HUES64 (cell line): ENCODE results near the gene HNRNPA3.
"Not testable (repeated sequence)": the region's sequence is repeated elsewhere in the genome, so short reads cannot be mapped to it uniquely, and the experiment has no call there.

ENCODE experiments used
- H3K27ac ChIP-seq: 2 replicates; pipeline ENCODE4 v1.7.0; 2013; ENCODE audit warnings: low read depth, low read length, inconsistent platforms
- H3K27me3 ChIP-seq: 2 replicates; pipeline ENCODE4 v1.6.1; 2013; ENCODE audit warnings: mild to moderate bottlenecking, low read length; ENCODE audit not compliant: insufficient read depth
- H3K36me3 ChIP-seq: 2 replicates; pipeline ENCODE4 v1.6.1; 2013; ENCODE audit warnings: mild to moderate bottlenecking, low read length; ENCODE audit not compliant: insufficient read depth
- H3K4me1 ChIP-seq: 2 replicates; pipeline ENCODE4 v1.6.1; 2013; ENCODE audit warnings: mild to moderate bottlenecking, low read length, moderate library complexity; ENCODE audit not compliant: insufficient read depth
- H3K4me3 ChIP-seq: 2 replicates; pipeline ENCODE4 v1.5.1; 2013; ENCODE audit warnings: mild to moderate bottlenecking, low read length, moderate library complexity
- H3K9ac ChIP-seq: 2 replicates; pipeline ENCODE4 v1.6.1; 2013; ENCODE audit warnings: mild to moderate bottlenecking, low read depth, low read length
- H3K9me3 ChIP-seq: 2 replicates; pipeline ENCODE4 v1.6.1; 2013; ENCODE audit warnings: low read depth, low read length; ENCODE audit not compliant: insufficient read depth
- WGBS: fragments of 150-250, 120-280 bp; methylation state at CpG from one replicate; pipeline ENCODE4 v1.1.7; 2013; ENCODE audit warnings: missing lambda C conversion rate; 5-methylcytosine and 5-hydroxymethylcytosine counted together

Gene HNRNPA3

DNA sequence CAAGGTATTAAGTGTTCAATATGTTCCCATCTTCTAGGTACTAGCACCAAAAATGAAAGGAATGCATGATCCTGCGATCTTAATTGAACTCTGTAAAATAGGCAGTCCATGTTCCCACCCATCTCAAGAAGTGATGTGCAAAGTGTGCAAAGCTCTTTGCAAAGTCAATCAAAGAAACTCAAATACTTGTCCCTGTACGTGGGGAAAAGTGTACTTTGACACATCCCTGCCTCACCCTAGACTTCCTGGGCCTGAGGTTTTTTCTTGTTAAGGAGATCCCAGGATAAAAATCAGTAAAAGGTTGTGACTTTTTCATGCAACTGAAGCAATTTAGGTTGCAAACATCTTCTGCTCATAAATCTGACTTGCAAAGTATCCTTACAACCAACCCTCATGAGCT, 25.3 kb downstream of the HNRNPA3 start:
- H3K4me1 ChIP-seq, result peaks cover 27% of the 10 kb centered on the region
- WGBS, result 87% methylated on average over 2 of the region's 2 CpGs
- H3K27me3 ChIP-seq, result no peaks in the 10 kb centered on the region
- H3K4me3 ChIP-seq, result no peak overlapping the region
- no peak overlapping the region for H3K27ac ChIP-seq
- H3K36me3 ChIP-seq, result peaks cover 14% of the 10 kb centered on the region
- no peak overlapping the region for H3K9ac ChIP-seq
- no peaks in the 10 kb centered on the region for H3K9me3 ChIP-seq

DNA sequence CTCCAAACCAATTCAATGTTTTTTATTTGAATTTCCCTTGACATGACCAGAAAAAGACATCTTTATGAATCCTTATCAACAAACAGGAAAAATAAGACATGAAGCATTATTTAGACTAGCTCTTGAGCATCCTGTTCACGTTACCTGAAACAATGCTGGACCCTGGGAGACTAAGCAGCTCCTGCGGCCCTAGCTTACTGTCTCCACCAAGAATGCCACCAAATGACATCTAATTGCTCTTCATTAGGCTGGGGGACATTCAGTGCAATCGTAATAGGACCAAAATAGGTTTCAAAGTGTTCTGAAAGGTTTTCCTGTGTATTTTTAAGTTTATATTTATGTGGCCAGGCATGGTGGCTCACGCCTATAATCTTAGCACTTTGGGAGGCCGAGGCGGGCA, 26.5 kb downstream of the HNRNPA3 start:
- no peaks in the 10 kb centered on the region for H3K27me3 ChIP-seq
- 93% methylated on average over 6 of the region's 6 CpGs for WGBS
- H3K9ac ChIP-seq, result no peak overlapping the region

GRCh38 chr2:177239932-177240630, 27.5 kb downstream of the HNRNPA3 start:
- H3K4me3 ChIP-seq, result no peak overlapping the region
- peaks cover 39% of the 10 kb centered on the region for H3K4me1 ChIP-seq
- H3K9me3 ChIP-seq, result no peaks in the 10 kb centered on the region
- no peak overlapping the region for H3K9ac ChIP-seq
- no peaks in the 10 kb centered on the region for H3K27me3 ChIP-seq
- H3K27ac ChIP-seq, result no peak overlapping the region
- WGBS, result 89% methylated on average over 5 of the region's 5 CpGs
- H3K36me3 ChIP-seq, result no peaks in the 10 kb centered on the region

More for the DNA sequence above, 26.5 kb downstream of the HNRNPA3 start:
- Histone ChIP-seq H3K4me1 (peaks cover 31% of the 10 kb centered on the region), H3K9me3 (no peaks in the 10 kb centered on the region), H3K36me3 (peaks cover 2% of the 10 kb centered on the region; the same call in 1 of the 2 replicates), H3K27ac (no peak overlapping the region), H3K4me3 (no peak overlapping the region)

DNA sequence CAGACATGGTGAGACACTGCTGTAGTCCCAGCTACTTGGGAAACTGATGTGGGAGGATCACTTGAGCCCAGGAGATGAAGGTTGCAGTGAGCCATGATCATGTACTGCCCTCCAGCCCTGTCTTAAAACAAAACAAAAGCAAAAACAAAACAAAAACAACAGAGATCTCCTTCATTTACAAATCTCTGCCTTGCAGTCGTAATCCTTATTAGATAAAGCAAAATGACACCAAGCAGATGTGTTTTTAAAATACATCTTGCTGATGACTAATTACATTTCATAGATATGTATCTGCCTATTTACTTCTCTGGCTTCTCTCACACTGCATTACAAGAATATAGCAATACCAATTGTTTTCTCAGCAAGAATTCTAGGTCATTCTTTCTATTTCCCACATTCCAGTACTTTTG, 29.1 kb downstream of the HNRNPA3 start:
- no peak overlapping the region for H3K4me3 ChIP-seq
- WGBS, result 88% methylated on average over 1 of the region's 1 CpG

DNA sequence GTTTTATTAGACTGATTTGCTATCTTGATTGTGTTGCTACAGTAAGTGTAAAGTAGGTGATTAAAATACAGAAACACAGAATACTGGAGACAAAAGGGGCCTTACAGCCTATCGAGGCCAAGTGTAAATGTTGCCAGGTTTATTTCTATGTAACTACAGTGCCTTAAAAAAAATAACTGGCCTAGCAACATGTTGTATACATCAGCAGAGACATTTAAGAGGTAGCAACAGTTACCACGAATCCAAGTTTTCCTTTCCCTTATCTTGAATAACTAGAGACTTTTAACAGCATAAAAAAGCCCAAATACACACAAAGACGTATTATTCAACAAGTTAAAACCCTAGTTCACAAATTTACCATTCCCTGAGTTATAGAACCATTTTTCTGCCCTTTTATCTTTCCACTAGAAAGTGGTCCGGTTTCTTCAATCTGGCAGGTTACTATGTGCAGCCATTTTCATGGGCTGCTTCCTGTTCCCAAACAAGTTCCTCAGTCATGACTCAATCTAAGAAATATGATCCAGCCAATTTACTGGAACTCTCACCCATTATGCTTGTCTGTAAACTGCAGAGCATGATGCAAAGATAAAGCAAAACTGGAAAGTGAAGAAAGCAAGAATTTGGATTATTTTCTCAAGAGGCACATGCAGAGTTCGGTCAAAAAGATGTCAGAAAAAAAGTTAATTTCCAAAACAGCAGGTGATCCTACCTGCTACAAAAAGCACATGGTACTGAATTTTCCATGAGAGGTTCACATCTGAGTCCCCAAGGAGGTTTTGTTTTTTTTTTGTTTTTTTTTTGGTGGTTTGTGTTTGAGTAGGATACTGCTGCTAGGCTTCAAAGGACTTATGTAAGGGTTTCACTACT, 29.8 kb downstream of the HNRNPA3 start:
- Histone ChIP-seq H3K9me3 (no peaks in the 10 kb centered on the region), H3K27me3 (no peaks in the 10 kb centered on the region), H3K9ac (no peak overlapping the region), H3K4me1 (peaks cover 48% of the 10 kb centered on the region), H3K27ac (no peak overlapping the region), H3K36me3 (no peaks in the 10 kb centered on the region), H3K4me3 (no peak overlapping the region)
- 83% methylated on average over 5 of the region's 5 CpGs for WGBS

More for the DNA sequence above, 29.1 kb downstream of the HNRNPA3 start:
- no peak overlapping the region for H3K27ac ChIP-seq
- H3K27me3 ChIP-seq, result no peaks in the 10 kb centered on the region
- H3K4me1 ChIP-seq, result peaks cover 48% of the 10 kb centered on the region
- no peaks in the 10 kb centered on the region for H3K36me3 ChIP-seq
- H3K9me3 ChIP-seq, result no peaks in the 10 kb centered on the region
- H3K9ac ChIP-seq, result no peak overlapping the region

DNA sequence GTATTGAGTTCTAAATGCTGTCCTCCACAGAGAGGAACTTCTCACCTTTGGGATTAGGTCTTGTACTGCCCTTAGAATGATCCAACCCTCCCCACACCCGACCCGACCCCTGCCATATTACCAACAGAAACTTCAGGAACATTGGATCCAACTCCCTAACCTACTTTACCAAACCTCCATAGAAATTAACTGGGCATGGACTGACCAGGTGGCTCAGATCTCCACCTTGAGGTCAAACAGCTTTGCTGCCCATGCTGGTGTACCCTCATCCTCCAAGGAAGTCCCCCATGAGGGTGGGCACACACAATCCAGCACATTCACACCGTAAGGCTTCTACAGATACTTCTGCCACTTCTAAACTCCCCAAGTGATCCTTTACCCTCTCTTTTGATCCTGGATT, 30.5 kb downstream of the HNRNPA3 start:
- no peak overlapping the region for H3K27ac ChIP-seq
- H3K27me3 ChIP-seq, result no peaks in the 10 kb centered on the region
- H3K9ac ChIP-seq, result no peak overlapping the region
- 93% methylated on average over 3 of the region's 3 CpGs for WGBS
- no peak overlapping the region for H3K4me3 ChIP-seq
- H3K4me1 ChIP-seq, result peaks cover 48% of the 10 kb centered on the region
- no peaks in the 10 kb centered on the region for H3K9me3 ChIP-seq
- H3K36me3 ChIP-seq, result no peaks in the 10 kb centered on the region

DNA sequence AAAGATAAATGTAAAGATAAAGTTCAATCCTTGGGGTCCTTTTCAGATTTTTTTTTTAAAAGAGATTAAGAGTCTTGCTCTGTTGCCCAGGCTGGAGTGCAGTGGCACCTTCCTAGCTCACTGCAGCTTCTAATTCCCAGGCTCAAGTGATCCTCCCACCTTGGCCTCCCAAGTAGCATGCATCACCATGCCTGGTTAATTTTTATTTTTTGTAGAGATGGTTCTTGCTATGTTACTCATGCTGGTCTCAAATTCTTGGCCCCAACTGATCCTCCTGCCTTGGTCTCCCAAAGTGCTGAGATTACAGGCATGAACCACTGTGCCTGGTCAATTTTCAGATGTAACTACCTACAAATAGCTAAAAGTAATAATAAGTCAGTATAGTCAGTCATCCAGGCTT, 30.9 kb downstream of the HNRNPA3 start:
- Histone ChIP-seq H3K9me3 (no peaks in the 10 kb centered on the region), H3K27ac (no peak overlapping the region), H3K36me3 (no peaks in the 10 kb centered on the region), H3K9ac (no peak overlapping the region), H3K27me3 (no peaks in the 10 kb centered on the region), H3K4me1 (peaks cover 48% of the 10 kb centered on the region), H3K4me3 (no peak overlapping the region)

GRCh38 chr2:177244244-177244771, 31.7 kb downstream of the HNRNPA3 start:
- WGBS, result 94% methylated on average over 6 of the region's 6 CpGs
- H3K27ac ChIP-seq, result peak overlapping the region; percentile 48; the same call in 1 of the 2 replicates
- no peaks in the 10 kb centered on the region for H3K9me3 ChIP-seq
- H3K4me1 ChIP-seq, result peaks cover 48% of the 10 kb centered on the region
- no peaks in the 10 kb centered on the region for H3K36me3 ChIP-seq
- H3K9ac ChIP-seq, result no peak overlapping the region
- no peak overlapping the region for H3K4me3 ChIP-seq
- no peaks in the 10 kb centered on the region for H3K27me3 ChIP-seq

DNA sequence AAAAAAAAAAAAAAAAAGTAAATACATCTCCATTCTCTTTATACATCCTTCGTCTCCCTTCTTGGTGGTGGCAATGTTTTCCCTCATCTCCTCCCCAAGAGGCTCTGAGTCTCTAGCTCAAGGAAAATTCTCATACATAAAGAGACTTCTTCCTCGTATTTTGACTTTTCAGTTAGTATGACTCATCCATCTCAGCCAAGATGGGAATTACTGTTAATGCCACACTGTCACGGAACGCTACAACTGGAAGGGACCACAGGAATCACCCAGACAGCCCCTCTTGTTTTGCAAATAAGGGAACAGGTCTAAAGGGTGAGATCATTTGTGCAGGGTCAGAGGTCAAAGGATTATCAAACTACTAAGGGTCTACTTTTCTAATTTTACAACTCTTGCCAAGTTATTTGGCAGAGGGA, 32.4 kb downstream of the HNRNPA3 start:
- Histone ChIP-seq H3K27me3 (no peaks in the 10 kb centered on the region), H3K27ac (peak overlapping the region; percentile 72; the same call in 1 of the 2 replicates), H3K9ac (no peak overlapping the region), H3K9me3 (no peaks in the 10 kb centered on the region), H3K4me1 (peaks cover 47% of the 10 kb centered on the region), H3K36me3 (no peaks in the 10 kb centered on the region), H3K4me3 (no peak overlapping the region)
- WGBS, result 45% methylated on average over 4 of the region's 4 CpGs

GRCh38 chr2:177246000-177246399, 33.4 kb downstream of the HNRNPA3 start:
- H3K27me3 ChIP-seq, result no peaks in the 10 kb centered on the region
- H3K9me3 ChIP-seq, result no peaks in the 10 kb centered on the region
- H3K4me3 ChIP-seq, result no peak overlapping the region
- H3K4me1 ChIP-seq, result peaks cover 39% of the 10 kb centered on the region
- H3K9ac ChIP-seq, result no peak overlapping the region
- H3K36me3 ChIP-seq, result no peaks in the 10 kb centered on the region
- peak overlapping the region; percentile 50 for H3K27ac ChIP-seq
- 41% methylated on average over 3 of the region's 3 CpGs for WGBS

- H3K27me3 ChIP-seq, H3K9ac ChIP-seq, H3K9me3 ChIP-seq, H3K36me3 ChIP-seq, H3K4me3 ChIP-seq, H3K27ac ChIP-seq: not testable (repeated sequence)
- 91% methylated on average over 2 of the region's 2 CpGs for WGBS
- H3K4me1 ChIP-seq, result peaks cover 35% of the 10 kb centered on the region
These were observed 34.0 kb downstream of the HNRNPA3 start for GRCh38 chr2:177246523-177247030.
